NCI-H69 (cell line): ENCODE data around the gene ABRACL.
"Not testable (repeated sequence)": the region's sequence is repeated elsewhere in the genome, so short reads cannot be mapped to it uniquely, and the experiment has no call there.

Experiments used
- DNase-seq: peaks from one replicate; lab custom pipeline; 2025; lab: John Stamatoyannopoulos, UW

ABRACL gene

GRCh38 chr6:139011980-139012379, 16.6 kb upstream of the ABRACL start:
- DNase-seq: no peak

- DNase-seq: peak; percentile 31
These were observed 15.3 kb upstream of the ABRACL start for GRCh38 chr6:139013185-139013800.

- DNase-seq: peak; percentile 96
These were observed 13.6 kb upstream of the ABRACL start for GRCh38 chr6:139014945-139015344.

GRCh38 chr6:139016337-139017213, 12.0 kb upstream of the ABRACL start:
- peak; percentile 86 for DNase-seq

- DNase-seq: peak; percentile 89
These were observed 11.3 kb upstream of the ABRACL start for GRCh38 chr6:139017227-139017626.

- DNase-seq: no peak
These were observed 8.8 kb upstream of the ABRACL start for GRCh38 chr6:139019722-139020121.

GRCh38 chr6:139020689-139021088, 7.9 kb upstream of the ABRACL start:
- peak; percentile 27 for DNase-seq

- not testable (repeated sequence) for DNase-seq
These were observed 3.1 kb upstream of the ABRACL start for GRCh38 chr6:139025416-139025815.

GRCh38 chr6:139027620-139028182, 844 bp upstream of the ABRACL start:
- peak; percentile 97 for DNase-seq

- DNase-seq: no peak
These were observed 309 bp upstream of the ABRACL start for GRCh38 chr6:139028215-139028657.

- DNase-seq: peak; percentile 85
These were observed 1.1 kb downstream of the ABRACL start for GRCh38 chr6:139029470-139030227.

GRCh38 chr6:139030228-139030963, 1.9 kb downstream of the ABRACL start:
- DNase-seq: peak; percentile 82

- DNase-seq: no peak
These were observed 8.9 kb downstream of the ABRACL start for GRCh38 chr6:139037490-139037889.

- DNase-seq: no peak
These were observed 15.7 kb downstream of the ABRACL start for GRCh38 chr6:139044250-139044649.

GRCh38 chr6:139047677-139048076, 19.1 kb downstream of the ABRACL start:
- DNase-seq: no peak

- DNase-seq: not testable (repeated sequence)
These were observed 20.4 kb downstream of the ABRACL start for GRCh38 chr6:139048912-139049311.

- DNase-seq: not testable (repeated sequence)
These were observed 21.7 kb downstream of the ABRACL start for GRCh38 chr6:139050131-139050769.

GRCh38 chr6:139050770-139051313, 22.3 kb downstream of the ABRACL start:
- DNase-seq: peak; percentile 27

GRCh38 chr6:139051396-139052060, 23.0 kb downstream of the ABRACL start:
- no peak for DNase-seq

- no peak for DNase-seq
These were observed 24.8 kb downstream of the ABRACL start for GRCh38 chr6:139053382-139053781.
